GM18499 (cell line): ENCODE results near the gene LIPG.

Source experiments
- ATAC-seq: cut with Tn5 transposase; IDR thresholded peaks from one replicate; pipeline ENCODE4 v1.9.1; 2021; ENCODE audit warnings: moderate number of reproducible peaks; ENCODE audit not compliant: insufficient read depth, unreplicated experiment

LIPG gene

GRCh38 chr18:49628881-49629795 is 67.3 kb downstream of the LIPG start:
- ATAC-seq: no peak

GRCh38 chr18:49630246-49630699 is 68.4 kb downstream of the LIPG start:
- no peak for ATAC-seq

DNA sequence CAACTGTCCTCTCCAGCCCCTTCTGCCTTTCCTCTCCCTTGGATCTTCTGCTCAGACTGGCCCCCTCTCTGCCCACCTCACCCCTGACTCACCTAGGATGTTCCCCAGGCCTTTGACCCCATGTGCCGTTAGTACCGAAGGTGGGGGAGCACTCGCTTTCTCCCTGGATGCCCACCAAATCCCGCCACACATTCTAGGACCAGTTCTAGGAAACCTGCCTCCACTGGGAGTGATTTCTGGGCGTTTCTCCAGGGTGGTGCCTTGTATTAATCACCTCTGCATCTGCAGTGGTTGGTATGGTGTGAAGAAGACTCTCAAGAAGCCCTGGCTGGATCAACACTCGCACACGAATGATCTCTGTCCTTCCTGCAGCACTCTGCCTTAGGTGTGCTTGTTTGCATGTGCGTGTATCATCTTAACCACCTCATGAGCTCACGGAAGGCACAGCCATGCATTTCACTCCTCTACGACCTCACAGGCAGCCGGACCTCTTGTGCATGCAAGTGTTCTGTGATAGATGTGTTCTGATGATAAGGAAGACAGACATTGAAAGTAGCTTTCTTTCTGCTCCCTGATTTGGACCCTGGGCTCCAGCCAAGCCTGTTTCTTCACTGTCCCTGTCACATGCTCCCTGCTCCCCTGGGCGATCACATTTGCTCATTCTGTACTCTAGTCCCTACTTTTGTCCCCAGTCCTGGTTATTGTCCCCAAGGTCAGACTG is 69.4 kb downstream of the LIPG start:
- ATAC-seq: no peak

DNA sequence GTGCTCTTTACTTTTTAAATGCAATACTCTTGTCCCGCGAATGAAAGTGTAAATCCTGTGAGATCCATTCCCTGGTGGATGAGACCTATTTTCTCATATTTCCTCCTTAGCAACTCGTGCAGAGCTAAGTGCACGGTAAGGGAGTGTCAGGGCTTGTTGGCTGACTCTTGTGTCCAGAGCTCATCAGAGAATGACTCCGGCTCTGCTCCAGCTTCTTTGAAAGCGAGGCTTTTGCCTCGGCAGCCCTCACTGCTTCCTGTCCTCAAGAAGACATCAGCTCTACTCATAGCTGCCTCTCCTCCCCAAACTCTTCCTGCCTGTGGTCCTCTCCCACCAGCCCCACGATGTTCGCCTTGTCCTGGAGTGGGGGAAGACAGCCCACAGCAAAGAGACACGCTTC is 70.7 kb downstream of the LIPG start:
- no peak for ATAC-seq

- ATAC-seq: no peak
Observed at GRCh38 chr18:49638209-49638785, 76.4 kb downstream of the LIPG start.

DNA sequence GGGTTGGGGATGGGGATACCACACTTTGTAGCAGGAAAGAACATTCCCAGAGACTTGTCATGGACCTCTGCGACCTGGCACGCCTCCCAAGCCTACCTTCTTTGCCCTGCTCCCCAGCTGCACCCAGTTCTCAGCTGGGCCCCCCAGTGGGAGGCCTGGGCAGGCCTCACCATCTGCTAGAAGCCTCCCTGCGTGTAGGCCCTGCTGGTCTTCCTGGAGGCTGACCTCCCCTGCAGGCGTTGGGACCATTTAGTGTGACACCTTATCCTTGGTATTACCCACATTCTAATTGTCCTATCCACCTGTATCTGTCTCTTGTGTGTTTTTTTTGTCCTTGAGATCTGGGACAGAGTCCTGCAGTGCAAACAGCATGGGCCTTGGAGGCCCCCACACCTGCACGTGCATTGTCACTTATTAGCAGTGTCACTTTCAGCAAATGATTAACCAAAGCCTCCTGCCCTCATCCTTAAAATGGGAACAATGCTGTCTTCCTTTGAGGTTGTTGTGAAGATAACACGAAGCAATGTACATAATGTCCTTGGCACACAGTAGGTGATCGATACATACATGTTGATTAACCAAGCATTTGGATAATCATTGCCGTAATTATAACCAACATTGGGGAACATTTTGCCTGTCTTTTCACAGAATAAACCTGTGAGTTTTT is 77.2 kb downstream of the LIPG start:
- ATAC-seq: no peak

DNA sequence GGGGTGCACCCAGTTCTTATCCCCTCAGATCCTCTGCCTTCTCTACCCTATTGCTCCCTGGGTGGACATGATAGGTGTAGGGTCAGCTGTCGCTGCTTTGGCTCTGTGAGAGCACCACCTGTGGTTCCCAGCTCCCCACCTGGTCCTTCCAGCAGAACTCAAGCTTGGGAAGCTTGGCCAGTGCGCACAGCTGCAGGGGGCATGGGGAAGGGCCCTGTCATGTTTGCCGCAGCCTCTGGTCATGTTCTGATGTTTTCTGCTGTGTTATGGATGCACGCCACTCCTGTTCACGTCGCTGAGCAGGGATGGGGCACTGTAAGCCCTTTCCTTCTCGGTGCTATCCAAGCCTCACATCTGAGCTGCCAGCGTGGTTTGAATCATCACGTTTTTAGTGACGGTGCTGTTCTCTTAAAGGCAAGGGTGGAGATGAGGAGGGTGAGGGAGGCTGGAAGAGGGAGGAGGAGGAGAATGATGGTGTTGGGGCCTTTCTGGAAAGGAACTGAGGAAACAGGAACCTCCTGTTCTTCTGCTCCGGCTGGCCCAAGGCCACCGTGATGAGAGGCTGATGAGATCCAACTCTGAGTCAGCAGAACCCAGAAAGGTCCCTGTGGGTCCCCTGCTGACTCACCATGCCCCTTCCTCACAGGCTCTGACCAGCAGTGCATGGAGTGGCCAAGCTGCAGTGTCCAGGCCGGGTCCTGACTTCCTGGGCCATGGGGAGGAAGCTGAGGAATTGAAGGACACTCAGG is 78.0 kb downstream of the LIPG start:
- ATAC-seq: no peak

DNA sequence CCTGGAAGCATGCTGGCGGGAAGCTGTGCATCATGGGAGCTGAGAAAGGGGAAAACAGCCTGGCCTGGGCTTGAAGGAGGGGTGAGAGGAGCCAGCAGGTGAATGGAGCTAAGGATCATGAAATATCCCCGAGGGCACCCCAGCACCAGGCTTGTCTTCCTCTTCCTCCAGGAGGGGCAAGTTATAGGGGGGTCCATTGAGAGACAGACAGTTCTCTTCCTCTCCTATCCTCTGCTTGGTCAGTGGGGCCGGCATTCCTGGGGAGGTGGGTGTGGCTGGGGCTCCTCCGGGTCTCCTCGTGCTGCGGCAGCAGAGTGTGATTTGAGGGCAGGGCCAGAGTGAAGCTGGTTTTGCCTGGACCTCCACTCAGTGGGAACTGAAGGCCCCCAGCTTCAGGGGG is 78.9 kb downstream of the LIPG start:
- no peak for ATAC-seq

- ATAC-seq: no peak
Observed at GRCh38 chr18:49645196-49645595, 83.3 kb downstream of the LIPG start.

- ATAC-seq: no peak
Observed at GRCh38 chr18:49645841-49646351, 84.0 kb downstream of the LIPG start.

DNA sequence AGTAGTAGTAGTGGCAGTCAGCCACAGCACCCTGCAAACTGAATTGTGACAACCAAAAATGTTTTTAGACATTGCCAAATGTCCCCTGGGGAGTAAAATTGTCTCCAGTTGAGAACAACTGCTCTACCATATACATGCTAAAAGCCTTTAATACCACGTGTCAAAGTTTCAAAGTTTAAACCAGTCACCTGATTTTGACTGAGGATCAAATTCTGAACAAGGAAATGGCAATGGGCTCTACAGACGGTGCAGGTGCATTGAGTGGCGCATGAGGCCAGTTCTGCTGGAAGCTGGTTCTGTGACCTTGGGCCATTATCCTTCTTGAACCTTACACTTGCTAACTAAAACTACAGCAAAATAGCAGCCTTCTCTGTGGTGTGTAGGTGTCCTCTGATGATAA is 85.0 kb downstream of the LIPG start:
- no peak for ATAC-seq

DNA sequence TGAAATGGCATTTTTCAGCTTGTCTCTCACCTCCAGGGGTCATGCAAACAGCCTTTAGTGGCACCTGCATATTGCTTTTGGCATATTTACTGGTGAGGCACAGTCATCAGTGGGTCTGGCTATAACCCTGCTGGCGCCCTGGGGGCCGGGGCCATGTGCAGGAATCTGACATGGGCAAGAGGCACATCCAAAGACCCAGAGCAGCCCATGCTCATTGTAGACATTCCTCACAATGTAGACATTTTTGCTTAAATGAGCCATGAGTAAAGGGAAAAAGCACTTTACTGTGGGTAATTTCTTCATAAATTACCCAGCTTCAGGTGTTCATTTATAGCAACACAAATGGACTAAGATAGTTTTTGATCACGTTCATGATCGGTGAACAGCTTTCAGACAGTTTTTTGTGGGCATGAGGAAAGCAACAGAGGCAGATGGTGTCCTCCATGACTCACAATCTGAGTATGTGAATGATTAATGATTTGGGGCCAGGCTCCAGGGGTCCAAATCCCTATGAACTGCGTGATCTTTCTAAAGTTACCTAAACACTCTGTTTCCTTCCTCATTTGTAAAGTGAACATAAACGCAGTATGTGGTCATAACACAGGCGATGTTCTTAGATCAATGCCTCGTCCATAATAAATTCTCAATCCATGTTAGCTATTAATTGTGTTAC is 85.8 kb downstream of the LIPG start:
- ATAC-seq: no peak

- ATAC-seq: no peak
Observed at GRCh38 chr18:49648326-49648725, 86.5 kb downstream of the LIPG start.
